Mucosa of rectum (tissue), 2 donors: ENCODE results near the gene ERP44.
A peak's percentile ranks its signal among the peaks of the same experiment; 100 is the strongest.
"Not testable (repeated sequence)": the region's sequence is repeated elsewhere in the genome, so short reads cannot be mapped to it uniquely, and the experiment has no call there.

Experiments
- H3K27ac ChIP-seq, 2 donors: one replicate each; pipeline ENCODE4 v1.7.0; 2013; ENCODE audit warnings: inconsistent platforms in 2 of 2, low read depth in 2 of 2, low read length in 2 of 2
- H3K27me3 ChIP-seq, 2 donors: one replicate each; pipeline ENCODE4 v1.7.0; 2013; ENCODE audit warnings: low read length in 2 of 2; ENCODE audit not compliant: control insufficient read depth in 2 of 2, insufficient read depth in 2 of 2
- H3K36me3 ChIP-seq, 2 donors: one replicate each; pipeline ENCODE4 v1.7.0; 2013; ENCODE audit warnings: low read length in 2 of 2; ENCODE audit not compliant: control insufficient read depth in 2 of 2, insufficient read depth in 2 of 2
- H3K4me1 ChIP-seq, 2 donors: one replicate each; pipeline ENCODE4 v1.7.0; 2013; ENCODE audit warnings: low read length in 2 of 2, mild to moderate bottlenecking in 1 of 2; ENCODE audit not compliant: control insufficient read depth in 2 of 2, insufficient read depth in 2 of 2
- H3K4me3 ChIP-seq, 2 donors: one replicate each; pipeline ENCODE4 v1.7.0; 2013; ENCODE audit warnings: low read length in 2 of 2
- H3K9ac ChIP-seq, 2 donors: one replicate each; pipeline ENCODE4 v1.7.0; 2013; ENCODE audit warnings: low read length in 2 of 2, low read depth in 1 of 2, mild to moderate bottlenecking in 1 of 2
- H3K9me3 ChIP-seq, 2 donors: one replicate each; pipeline ENCODE4 v1.7.0; 2013; ENCODE audit warnings: low read length in 2 of 2; ENCODE audit not compliant: control insufficient read depth in 2 of 2
- donor health status: healthy.
- donor health status: Normal muscosa, but diverticular disease.

ERP44 gene

DNA sequence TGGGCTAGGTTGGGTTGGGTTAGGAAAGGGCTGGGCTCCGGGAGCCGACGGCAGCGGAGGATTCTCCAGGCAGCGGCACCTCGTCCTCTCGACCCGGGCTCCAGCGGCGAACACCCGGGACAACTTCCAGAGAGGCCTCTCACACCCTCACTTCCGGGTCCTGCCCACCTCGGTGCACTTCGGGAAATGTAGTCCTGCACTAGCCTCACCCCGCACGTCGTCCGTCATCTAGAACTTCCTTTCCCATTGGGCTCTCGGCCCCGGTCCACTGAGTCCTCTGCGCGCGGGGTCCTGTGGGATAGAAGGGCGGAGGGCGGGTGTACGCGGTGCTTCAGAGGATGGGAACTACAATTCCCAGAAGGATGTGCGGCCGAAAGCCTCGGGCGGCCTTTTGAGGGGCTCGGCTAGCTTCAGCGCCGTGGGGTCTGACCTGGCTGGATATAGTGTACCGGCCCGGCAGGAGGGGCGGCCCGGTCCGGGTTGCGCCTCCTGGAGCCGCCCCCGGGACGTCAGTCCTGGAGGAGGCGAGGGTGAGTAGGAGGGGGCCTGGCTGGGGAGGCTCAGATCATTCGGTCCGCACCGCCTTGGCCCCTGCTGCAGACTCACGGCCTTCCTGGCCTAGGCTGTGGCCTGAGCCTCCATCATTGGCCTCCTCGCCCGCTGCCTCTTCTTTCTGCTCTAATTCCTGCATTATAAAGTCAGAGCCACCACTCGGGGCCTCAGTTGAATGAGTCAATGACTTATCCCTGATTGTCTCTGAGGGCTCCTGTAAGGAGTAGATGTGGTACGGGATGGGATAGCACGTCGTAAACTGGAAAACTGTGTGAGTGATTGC, at the start of gene ERP44, which contains the start of gene INVS:
TSS of gene ERP44 (minus strand) at position 114 of the 835 bp plus-strand sequence. CDS start 160 bp downstream, outside the sequence.
TSS of gene INVS (plus strand) at position 357 of the 835 bp plus-strand sequence. CDS start 5,279 bp downstream, outside the sequence.
- no peaks in the 10 kb centered on the region for H3K9me3 ChIP-seq
- H3K4me3 ChIP-seq = peak within 1 kb of the TSS; percentile 97 to 100
- peak within 1 kb of the TSS; percentile 97 to 100 for H3K9ac ChIP-seq
- H3K27ac ChIP-seq = peak within 1 kb of the TSS; percentile 84 to 91
- H3K4me1 ChIP-seq = peaks cover 12 to 13% of the 10 kb centered on the region in 2 donors
- peaks cover 2 to 3% of the 10 kb centered on the region in 2 donors for H3K36me3 ChIP-seq
- no peaks in the 10 kb centered on the region for H3K27me3 ChIP-seq

DNA sequence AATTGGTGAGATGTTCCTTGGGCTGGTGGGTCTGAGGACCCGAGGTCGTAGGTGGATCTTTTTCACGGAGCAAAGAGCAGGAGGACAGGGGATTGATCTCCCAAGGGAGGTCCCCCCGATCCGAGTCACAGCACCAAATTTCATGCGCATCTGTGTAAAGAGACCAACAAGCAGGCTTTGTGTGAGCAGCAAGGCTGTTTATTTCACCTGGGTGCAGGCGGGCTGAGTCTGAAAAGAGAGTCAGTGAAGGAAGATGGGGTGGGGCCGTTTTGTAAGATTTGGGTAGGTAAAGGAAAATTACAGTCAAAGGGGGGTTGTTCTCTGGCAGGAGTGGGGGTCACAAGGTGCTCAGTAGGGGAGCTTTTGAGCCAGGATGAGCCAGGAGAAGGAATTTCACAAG, 47.2 kb upstream of the ERP44 start:
- H3K4me3 ChIP-seq, H3K36me3 ChIP-seq, H3K9me3 ChIP-seq, H3K27ac ChIP-seq, H3K27me3 ChIP-seq, H3K4me1 ChIP-seq, H3K9ac ChIP-seq: not testable (repeated sequence)

DNA sequence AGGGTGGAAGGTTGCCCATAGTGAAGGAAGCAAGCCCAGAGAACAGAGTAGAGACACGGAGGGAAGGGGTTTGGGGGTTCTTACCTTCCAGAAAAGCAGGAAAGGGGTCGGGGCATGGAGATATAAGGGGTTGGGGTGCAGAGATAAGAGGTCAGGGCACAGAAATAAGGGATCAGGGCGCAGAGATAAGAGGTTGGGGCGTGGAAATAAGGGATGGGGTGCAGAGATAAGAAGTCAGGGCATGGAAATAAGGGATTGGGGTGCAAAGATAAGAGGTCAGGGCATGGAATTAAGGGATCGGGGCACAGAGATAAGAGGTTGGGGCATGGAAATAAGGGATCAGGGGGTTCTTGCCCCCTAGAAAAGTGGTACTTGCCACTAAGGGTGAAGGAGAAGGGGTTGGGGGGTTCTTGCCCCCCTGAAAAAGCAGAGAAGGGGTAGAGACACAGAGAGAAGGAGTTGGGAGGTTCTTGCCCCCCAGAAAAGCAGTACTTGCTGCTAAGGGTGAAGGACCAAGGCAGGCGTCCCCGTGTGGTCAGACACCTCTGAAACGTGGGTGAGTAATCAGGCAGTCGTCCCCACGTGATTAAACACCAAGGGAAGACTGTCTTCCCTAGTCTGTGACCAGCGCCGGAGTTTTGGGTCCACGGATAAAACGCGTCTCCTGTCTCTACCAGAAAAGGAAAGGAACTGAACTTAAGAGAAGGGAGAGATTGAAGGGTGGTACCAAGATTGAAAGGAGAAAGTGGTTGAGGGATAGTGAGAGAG, 46.6 kb upstream of the ERP44 start:
- H3K27me3 ChIP-seq = not testable (repeated sequence)

DNA sequence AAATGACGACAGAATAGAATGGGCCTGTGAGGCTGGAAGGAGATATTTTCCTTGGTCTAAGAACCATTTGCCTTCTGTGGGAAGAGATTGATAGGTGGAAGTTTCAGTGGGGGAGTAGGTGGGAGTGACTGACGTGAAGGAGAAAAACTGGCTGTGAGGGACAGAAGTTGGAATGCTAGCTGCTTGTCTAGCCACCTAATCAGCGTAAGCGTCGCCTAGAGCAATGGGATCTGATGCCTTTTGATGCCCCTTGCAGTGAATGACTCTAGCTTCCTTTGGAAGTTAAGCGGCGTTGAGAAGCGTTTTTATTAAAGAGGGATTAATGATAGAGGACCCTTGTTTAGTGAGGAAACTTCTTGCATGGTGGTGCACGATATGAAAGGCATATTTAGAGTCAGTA, 43.1 kb upstream of the ERP44 start:
- H3K4me1 ChIP-seq, H3K9me3 ChIP-seq, H3K4me3 ChIP-seq: not testable (repeated sequence)

More for the DNA sequence above, 46.6 kb upstream of the ERP44 start:
- H3K9me3 ChIP-seq, H3K27ac ChIP-seq, H3K4me3 ChIP-seq, H3K36me3 ChIP-seq, H3K4me1 ChIP-seq, H3K9ac ChIP-seq: not testable (repeated sequence)

DNA sequence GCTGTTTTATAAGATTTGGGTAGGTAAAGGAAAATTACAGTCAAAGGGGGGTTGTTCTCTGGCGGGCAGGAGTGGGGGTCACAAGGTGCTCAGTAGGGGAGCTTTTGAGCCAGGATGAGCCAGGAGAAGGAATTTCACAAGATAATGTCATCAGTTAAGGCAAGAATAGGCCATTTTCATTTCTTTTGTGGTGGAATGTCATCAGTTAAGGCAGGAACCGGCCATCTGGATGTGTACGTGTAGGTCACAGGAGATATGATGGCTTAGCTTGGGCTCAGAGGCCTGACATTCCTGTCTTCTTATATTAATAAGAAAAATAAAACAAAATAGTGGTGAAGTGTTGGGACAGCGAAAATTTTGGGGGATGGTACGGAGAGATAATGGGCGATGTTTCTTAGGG, 41.5 kb upstream of the ERP44 start:
- H3K27me3 ChIP-seq, H3K4me1 ChIP-seq, H3K9me3 ChIP-seq, H3K9ac ChIP-seq, H3K36me3 ChIP-seq, H3K4me3 ChIP-seq, H3K27ac ChIP-seq: not testable (repeated sequence)

More for the DNA sequence above, 43.1 kb upstream of the ERP44 start:
- not testable (repeated sequence) for H3K27ac ChIP-seq, H3K9ac ChIP-seq, H3K27me3 ChIP-seq, H3K36me3 ChIP-seq

DNA sequence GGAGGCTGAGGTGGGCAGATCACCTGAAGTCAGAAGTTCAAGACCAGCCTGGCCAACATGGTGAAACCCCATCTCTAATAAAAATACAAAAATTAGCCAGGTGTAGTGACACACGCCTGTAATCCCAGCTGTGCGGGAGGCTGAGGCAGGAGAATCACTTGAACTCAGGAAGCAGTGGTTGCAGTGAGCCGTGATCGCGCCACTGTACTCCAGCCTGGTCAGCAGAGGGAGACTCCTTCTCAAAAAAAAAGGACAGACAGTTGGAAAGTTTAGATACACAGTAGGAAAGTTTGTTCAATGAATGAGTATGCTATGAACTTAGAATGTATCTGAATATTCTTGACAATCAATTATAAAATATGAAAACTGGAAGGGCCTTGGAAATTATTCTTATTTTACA, 38.0 kb upstream of the ERP44 start:
- not testable (repeated sequence) for H3K27me3 ChIP-seq, H3K27ac ChIP-seq, H3K9ac ChIP-seq, H3K4me1 ChIP-seq, H3K4me3 ChIP-seq, H3K36me3 ChIP-seq, H3K9me3 ChIP-seq

DNA sequence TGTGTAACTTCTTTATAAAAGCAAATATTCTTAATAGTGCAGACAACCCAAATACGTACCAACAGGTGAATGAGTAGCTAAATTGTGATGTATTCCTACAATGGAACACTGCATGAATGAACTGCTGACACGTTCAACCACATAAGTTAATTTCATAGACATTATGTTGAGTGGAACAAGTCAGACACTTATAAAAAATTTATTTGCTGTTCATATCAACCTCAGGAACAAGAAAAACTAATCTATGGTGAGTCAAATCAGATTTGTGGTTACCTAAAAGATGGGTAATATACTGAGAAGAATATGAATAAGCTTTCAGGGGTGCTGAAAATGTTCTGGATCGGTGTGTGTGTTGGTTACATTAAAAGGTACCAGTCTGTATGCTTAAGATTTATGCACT, 35.9 kb upstream of the ERP44 start:
- H3K9ac ChIP-seq = no peak overlapping the region
- no peaks in the 10 kb centered on the region for H3K27me3 ChIP-seq
- H3K36me3 ChIP-seq = no peaks in the 10 kb centered on the region
- no peaks in the 10 kb centered on the region for H3K4me1 ChIP-seq
- H3K9me3 ChIP-seq = no peaks in the 10 kb centered on the region
- no peak overlapping the region for H3K4me3 ChIP-seq
- no peak overlapping the region for H3K27ac ChIP-seq

DNA sequence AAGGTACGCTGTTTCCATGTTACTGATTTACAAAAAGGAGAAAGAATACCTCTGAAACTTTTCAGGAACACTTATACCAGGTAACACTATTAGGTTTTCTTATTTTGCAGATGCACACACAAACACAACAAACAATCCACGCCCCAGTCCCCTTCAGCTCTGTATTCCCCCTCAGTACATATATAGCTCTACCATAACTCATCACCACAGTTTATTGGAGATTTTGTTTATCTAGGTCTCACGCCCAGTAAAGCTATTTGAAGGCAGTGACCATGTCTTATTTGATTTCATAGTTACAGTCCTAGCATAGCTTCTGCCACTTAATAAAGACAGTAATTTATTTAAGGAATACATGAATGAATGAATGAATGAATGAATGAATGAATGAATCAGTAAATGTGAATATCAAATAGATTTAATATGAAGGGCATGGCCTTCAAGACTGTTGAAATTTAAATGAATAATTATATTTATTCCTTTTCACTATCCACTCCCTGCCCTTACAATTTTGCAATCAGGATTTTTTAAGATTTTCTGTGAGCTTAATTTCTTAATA, 33.2 kb upstream of the ERP44 start:
- no peak overlapping the region for H3K9ac ChIP-seq
- peaks cover 0 to 2% of the 10 kb centered on the region in 2 donors for H3K36me3 ChIP-seq
- no peaks in the 10 kb centered on the region for H3K4me1 ChIP-seq
- no peaks in the 10 kb centered on the region for H3K9me3 ChIP-seq
- H3K4me3 ChIP-seq = no peak overlapping the region
- H3K27me3 ChIP-seq = no peaks in the 10 kb centered on the region
- H3K27ac ChIP-seq = no peak overlapping the region

DNA sequence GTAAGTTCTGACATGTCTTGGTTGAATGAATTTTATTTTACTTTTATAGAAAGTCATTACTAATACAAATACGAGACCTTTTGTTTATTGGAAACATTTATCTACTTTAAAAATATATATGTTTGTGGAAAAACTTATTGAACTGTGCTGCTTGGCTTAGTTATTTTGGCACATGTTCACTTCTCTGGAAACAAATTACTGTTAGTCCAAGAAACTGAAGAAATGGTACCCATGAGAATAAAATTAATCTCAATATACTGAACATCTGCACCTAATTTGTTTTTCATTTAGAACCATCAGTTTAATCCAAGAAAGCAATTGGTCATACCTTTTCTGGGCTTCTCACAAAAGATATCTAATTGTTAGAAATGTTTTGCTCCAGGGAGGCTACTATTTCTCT, 32.4 kb upstream of the ERP44 start:
- Histone ChIP-seq H3K36me3 (peaks cover 0 to 2% of the 10 kb centered on the region in 2 donors), H3K9ac (no peak overlapping the region), H3K9me3 (no peaks in the 10 kb centered on the region), H3K27me3 (no peaks in the 10 kb centered on the region), H3K4me1 (no peaks in the 10 kb centered on the region), H3K27ac (no peak overlapping the region), H3K4me3 (no peak overlapping the region)

DNA sequence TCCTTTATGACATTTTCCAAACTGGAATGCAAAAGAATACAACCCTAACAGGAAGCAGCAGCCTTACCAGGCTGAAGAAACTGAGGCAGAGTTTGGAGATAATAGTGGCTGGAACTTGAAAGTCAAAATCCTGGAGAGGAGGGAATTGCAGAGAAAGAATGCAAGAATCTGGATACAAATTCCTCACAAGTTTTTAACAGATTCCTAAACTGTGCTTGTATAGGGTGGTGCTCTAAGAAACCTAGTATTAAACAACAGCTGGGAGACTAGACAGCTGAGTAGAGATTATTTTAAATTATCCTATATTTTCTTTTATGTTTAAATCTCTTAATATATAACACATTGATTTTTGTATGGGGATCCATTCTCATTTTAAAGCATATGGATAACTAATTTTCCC, 31.0 kb upstream of the ERP44 start:
- Histone ChIP-seq H3K9me3 (no peaks in the 10 kb centered on the region), H3K27ac (no peak overlapping the region), H3K9ac (no peak overlapping the region), H3K4me1 (no peaks in the 10 kb centered on the region), H3K4me3 (no peak overlapping the region), H3K27me3 (no peaks in the 10 kb centered on the region), H3K36me3 (peaks cover 0 to 2% of the 10 kb centered on the region in 2 donors)
